SH-SY5Y (cell line): Measurements from ENCODE around the gene ZNF516.

Source experiments
- GATA2 ChIP-seq: IDR thresholded peaks from 2 replicates; pipeline ENCODE4 v1.6.1; 2011; ENCODE audit warnings: mild to moderate bottlenecking, low read depth, low read length
- GATA3 ChIP-seq: IDR thresholded peaks from 2 replicates; pipeline ENCODE4 v1.6.1; 2011; ENCODE audit warnings: low read depth, mild to moderate bottlenecking, low read length, moderate library complexity

Gene ZNF516

DNA sequence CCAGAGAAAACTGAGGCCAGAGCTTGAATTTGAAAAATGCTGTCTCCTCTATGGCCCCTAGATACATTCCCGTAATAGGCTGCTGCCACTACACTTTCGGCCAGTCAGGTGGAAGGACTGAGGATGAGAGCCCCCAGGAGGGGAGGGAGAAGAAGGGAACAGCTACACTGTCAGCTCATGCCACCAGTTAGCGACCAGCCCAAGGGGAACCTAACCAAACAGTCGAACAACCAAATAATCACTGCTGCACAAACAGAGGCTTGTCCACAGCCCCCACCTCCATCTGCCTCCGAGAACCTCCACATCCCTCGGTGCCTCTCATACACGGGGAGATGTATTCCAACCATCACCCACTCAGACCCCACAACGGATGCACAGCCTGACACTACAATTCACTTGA is 7.3 kb downstream of the ZNF516 start:
- TF ChIP-seq GATA3 (no peak), GATA2 (no peak)

DNA sequence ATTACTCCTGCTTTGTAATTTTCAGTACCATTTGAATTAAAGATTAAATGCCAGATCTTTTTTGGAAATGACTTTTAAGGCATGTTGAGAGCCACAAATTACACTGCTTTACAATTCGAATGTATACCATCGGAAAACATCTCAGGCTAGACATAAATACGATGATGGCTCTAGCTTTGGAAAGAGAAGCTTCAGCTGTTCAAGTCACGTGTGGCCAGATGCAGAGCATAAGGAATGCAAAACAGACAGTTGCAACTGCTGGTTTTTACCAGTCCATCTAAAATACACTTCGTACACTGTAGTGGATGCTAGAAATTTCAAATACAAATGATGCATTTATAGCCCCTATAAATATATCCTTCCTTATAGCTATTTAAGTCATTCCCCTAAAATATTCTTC is 8.0 kb downstream of the ZNF516 start:
- TF ChIP-seq GATA2 (no peak), GATA3 (no peak)

DNA sequence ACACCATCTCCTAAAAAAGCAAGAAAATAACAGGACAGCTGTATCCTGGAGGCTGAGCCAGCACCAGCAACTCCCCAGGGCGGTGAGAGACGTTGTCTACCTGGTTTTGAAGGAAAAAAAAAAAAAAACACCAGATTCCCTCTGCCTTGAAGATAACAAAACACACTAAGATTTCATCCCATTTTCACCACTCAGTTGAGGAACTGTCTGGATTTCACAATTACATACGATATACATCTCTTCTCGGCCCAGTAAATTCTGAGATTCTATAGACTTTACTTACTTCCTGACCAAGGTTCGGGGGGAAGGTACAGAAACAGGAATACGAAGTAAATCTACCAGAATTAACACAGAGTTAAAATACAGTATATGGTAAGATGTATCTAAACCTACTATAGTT is 8.5 kb downstream of the ZNF516 start:
- TF ChIP-seq GATA3 (no peak), GATA2 (no peak)

DNA sequence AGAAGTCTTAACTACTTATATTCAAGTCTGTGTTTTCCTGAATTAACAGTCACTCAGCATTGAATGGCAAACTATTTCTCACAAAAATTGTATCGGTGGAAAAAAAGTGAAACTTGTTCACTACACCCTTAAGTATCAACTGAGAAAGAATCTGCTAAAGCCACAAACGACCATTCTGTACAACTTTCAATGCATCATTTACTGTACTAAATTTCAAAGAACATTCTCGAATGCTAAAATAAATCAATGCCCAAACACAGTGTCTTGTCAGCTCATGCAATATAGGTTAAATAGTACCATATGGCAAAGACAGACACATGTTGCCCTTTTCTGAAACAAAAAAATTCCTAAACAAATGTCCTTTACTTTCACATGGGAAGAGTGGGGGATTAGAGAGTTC is 9.0 kb downstream of the ZNF516 start:
- TF ChIP-seq GATA2: no peak
- TF ChIP-seq GATA3: no peak

- TF ChIP-seq GATA2: no peak
- TF ChIP-seq GATA3: no peak
Observed at GRCh38 chr18:76484749-76485387, 10.2 kb downstream of the ZNF516 start.

DNA sequence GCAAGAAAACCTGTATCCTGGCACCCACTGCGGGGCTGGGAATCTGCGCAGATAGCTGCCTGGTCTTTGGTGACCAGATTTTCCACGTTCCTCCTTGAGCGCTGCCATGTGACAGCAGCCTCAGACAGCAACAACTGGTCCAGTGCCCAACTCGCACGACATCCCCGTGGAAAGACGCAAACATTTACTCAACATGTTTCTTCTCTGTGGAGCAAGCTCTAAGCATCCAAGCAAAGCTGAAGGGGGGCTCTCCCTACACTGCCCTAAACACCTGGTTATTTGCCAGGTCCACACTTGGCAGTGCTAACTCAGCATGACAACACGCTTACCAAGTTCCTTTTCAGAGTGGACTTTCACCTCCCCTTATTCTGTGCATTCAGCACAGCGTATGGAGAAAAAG is 11.3 kb downstream of the ZNF516 start:
- TF ChIP-seq GATA2 (no peak), GATA3 (no peak)

DNA sequence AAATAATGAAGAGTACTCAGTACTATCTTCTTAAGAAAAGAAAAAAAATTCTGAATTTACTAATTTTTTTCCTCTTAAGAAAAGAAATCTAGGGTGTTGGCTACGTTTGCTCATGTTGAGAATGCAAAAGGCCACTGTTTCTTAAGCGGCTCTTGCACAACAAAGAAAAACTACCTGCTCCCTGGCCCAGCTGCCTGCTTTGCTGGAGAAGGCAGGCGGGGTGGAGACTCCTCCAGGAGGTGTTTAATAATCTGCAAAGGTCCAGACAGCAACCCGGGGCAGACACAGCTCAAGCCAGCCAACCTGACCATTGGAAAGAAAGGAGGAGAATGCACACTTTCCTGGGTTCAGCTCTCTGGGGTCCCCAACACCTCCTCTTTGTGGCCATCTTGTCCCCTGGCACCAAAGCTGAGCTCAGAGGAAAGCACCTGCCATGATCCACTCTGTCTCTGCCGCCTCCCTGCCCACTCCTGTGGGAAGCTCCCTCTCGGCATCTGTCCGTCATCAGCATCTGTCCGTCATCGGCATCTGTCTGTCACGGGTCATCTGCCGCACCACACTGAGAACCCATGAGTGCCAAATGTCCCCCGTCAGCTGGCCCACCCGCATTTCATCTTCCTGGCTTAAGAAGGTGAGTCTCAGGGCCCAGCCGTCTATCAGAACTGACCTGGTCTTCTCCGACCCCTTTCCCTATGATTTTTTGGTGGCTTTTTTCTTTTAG is 11.9 kb downstream of the ZNF516 start:
- TF ChIP-seq GATA2: no peak
- no peak for TF ChIP-seq GATA3

GRCh38 chr18:76482267-76482666 is 12.8 kb downstream of the ZNF516 start:
- no peak for TF ChIP-seq GATA3
- TF ChIP-seq GATA2: no peak

- no peak for TF ChIP-seq GATA2
- no peak for TF ChIP-seq GATA3
Observed at GRCh38 chr18:76480913-76481312, 14.1 kb downstream of the ZNF516 start.

GRCh38 chr18:76479351-76480238 is 15.4 kb downstream of the ZNF516 start:
- TF ChIP-seq GATA2: no peak
- no peak for TF ChIP-seq GATA3

GRCh38 chr18:76476665-76477561 is 18.1 kb downstream of the ZNF516 start:
- no peak for TF ChIP-seq GATA3
- no peak for TF ChIP-seq GATA2

DNA sequence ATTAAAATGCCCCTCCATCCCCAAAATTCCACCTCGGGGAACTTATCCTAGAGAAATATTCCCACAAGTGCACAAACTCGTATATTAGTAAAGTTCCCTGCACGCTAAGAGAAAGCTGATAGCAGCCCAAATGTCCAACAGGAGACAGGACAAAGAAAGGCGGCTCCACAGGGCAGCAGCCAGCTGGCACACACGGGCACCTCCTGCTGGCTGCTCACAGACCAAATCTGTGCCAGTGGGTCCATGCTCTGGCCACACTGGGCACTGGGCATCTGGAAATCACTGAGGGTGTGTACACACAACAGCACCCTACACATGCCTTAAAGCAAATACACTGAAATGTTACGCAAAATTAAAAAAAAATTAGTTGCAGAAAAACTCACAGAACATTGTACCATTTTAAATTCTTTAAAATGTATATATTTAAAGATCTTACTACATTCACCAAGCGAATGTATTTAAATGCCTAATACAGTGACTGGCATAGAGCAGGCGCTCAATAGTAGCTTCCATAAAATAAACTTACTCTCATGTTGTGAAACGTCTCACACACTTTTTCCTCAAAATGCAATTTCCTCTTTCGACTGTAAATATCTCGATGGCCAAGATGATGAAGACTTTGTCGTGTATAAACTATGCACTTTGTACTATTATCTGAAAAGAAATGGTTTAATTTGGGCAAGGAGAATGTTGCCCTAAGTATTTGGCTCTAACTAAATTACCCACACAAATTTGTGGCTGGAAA is 19.4 kb downstream of the ZNF516 start:
- no peak for TF ChIP-seq GATA3
- no peak for TF ChIP-seq GATA2

DNA sequence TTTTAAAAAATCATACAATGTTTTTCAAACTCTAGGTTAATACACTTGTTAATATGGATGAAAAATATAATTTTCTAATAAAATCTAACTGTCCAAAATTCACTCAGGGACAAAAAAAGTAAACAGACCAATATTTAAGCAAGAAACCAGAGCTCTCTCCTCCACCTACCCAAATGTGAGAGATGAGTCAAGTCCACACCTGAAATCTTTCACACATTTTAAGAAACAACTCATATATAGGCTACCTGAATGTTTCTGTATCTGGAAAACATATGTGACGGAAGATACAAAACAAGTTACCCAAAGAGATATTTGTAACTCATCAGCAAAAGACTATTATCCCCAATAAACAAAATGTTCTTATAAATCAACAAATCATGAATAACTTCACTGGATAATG is 20.2 kb downstream of the ZNF516 start:
- TF ChIP-seq GATA3 (no peak), GATA2 (no peak)
